Lower leg skin (tissue), 3 donors: ENCODE data around the gene PLCE1.

ENCODE experiments used
- CTCF ChIP-seq, 3 donors: fragments of 450-650 bp; IDR thresholded peaks; one replicate each; pipeline ENCODE4 v1.5.1; 2016; ENCODE audit warnings: antibody characterized with exemption in 3 of 3, mild to moderate bottlenecking in 3 of 3, moderate library complexity in 2 of 3
- POLR2A ChIP-seq, 2 donors: fragments of 450-650 bp; IDR thresholded peaks; one replicate each; pipeline ENCODE4 v1.6.1; 2016 to 2017; ENCODE audit warnings: antibody characterized with exemption in 2 of 2, mild to moderate bottlenecking in 1 of 2, moderate library complexity in 1 of 2

DNA sequence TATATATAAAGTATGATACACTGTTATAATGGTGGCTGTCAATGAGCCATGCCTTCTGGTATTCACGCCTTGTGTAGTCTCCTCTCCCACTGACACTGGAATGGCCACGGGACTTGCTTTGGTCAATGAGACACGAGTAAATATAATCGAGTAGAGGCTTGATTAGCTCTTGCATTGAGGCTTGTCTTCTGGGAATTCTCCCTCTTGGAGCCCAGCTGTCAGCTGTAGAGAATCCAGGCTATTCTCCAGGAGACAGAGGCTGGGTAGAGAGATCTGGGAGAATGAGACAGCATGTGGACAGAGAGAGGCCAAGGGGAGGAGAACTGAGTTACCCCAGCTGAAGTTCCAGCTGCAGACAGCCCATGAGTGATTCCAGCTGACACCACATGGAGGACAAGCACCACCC, 25.2 kb upstream of the PLCE1 start:
- no peak for TF ChIP-seq POLR2A (IDR thresholded peaks at IDR 0.05)
- no peak for TF ChIP-seq CTCF (IDR thresholded peaks at IDR 0.05)
